ENCODE results near the gene UBE2D2.
"Not testable (repeated sequence)": the region's sequence is repeated elsewhere in the genome, so short reads cannot be mapped to it uniquely, and the experiment has no call there.

UBE2D2 gene

GRCh38 chr5:139543423-139543991, 17.6 kb upstream of the UBE2D2 start:
- no peak for TF ChIP-seq CTCF (conservative IDR thresholded peaks at IDR 0.05)
- no peak overlapping the region for H3K27ac ChIP-seq

- H3K27ac ChIP-seq, result not testable (repeated sequence)
Observed at GRCh38 chr5:139546593-139546992, 14.5 kb upstream of the UBE2D2 start.

DNA sequence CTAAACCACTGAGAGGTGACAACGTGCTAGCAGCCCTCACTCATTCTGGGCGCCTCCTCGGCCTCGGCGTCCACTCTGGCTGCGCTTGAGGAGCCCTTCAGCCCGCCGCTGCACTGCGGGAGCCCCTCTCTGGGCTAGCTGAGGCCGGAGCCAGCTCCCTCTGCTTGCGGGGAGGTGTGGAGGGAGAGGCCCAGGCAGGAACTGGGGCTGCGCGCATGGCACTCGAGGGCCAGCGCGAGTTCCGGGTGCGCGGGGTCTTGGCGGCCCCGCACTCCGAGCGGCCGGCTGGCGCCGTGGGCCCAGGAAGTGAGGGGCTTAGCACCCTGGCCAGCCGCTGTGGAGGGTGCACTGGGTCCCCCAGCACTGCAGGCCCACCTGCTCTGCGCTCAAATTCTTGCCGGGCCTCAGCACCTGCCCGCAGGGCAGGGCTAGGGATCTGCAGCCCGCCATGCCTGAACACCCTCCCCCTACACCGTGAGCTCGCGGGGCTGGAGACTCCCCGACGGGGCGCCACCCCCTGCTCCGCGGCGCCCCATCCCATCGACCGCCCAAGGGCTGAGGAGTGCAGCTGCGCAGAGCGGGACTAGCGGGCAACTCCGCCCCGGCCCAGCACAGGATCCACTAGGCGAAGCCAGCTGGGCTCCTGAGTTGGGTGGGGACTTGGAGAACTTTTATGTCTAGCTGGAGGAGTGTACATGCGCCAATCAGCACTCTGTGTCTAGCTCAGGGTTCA, 11.8 kb upstream of the UBE2D2 start:
- no peak for TF ChIP-seq CTCF (conservative IDR thresholded peaks at IDR 0.05)
- no peak overlapping the region for H3K27ac ChIP-seq

GRCh38 chr5:139550051-139550872, 10.9 kb upstream of the UBE2D2 start:
- not testable (repeated sequence) for H3K27ac ChIP-seq

DNA sequence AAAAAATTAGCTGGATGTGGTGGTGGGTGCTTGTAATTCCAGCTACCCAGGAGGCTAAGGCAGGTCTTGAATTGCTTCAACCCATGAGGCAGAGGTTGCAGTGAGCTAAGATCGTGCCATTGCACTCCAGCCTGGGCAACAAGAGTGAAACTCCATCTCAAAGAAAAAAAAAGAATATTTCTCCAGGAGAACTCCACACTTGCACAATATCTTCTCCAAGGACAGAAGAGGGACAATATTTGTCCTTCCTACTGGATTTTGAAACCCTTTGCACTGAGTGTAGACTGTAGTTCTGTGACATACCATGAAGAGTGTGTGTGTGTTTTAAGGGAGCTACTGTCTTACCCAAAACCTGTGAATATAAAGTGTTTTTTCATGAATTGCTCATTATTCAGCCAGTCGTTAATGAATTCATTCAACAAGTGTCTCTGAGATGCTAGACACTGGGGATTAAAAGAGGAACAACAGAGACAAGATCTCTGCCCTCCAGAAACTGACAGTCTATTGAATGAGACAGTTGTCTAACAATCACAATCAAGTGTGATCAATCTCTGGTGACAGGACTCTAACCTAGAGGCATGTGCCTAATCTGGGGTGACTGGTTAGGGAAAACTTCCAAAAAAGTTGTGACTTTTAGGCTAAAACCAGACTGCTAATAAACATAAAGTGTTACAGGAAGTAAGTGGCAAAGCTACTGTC, 9.8 kb upstream of the UBE2D2 start:
- TF ChIP-seq CTCF (conservative IDR thresholded peaks at IDR 0.05), result no peak
- no peak overlapping the region for H3K27ac ChIP-seq

DNA sequence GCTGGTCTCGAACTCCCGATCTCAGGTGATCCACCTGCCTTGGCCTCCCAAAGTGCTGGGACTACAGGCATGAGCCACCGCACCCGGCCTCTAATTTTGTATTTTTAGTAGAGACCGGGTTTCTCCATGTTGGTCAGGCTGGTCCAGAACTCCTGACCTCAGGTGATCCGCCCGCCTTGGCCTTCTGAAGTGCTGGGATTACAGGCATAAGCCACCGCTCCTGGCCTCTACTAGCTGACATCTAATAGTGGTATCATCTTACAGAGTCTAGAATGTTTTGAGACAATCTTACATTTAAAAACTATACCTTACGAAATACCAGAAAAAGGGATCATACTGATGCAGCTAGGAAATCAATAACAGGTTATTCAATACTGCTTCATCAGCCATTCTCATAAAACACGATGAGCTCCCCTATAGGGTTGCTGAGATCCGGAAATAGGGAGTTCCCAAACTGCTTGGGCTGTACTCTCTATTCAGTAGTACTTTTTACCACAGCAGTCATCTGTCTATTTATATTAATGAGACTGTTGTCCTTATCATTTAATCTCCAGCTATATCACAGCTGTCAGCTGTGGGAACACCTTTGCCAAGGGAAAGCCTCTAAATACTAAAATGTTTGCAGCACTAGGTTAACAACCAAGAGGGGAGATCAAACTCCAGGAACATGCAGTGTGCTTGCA, 8.1 kb upstream of the UBE2D2 start:
- TF ChIP-seq CTCF (conservative IDR thresholded peaks at IDR 0.05), result no peak
- H3K27ac ChIP-seq, result peak overlapping the region; percentile 8; the same call in 1 of the 2 replicates

- H3K27ac ChIP-seq, result no peak overlapping the region
- no peak for TF ChIP-seq CTCF (conservative IDR thresholded peaks at IDR 0.05)
Observed at GRCh38 chr5:139554264-139554663, 6.9 kb upstream of the UBE2D2 start.

- TF ChIP-seq CTCF (conservative IDR thresholded peaks at IDR 0.05), result no peak
- no peak overlapping the region for H3K27ac ChIP-seq
Observed at GRCh38 chr5:139557811-139558210, 3.3 kb upstream of the UBE2D2 start.

Data from VCaP (cell line).